NB4 (cell line): ENCODE data around the gene LCN1.

Experiments
- DNase-seq: peaks from one replicate; pipeline ENCODE4 v3.0.0; 2010; ENCODE audit warnings: low read depth
- H3K4me3 ChIP-seq: one replicate; pipeline ENCODE4 v1.5.1; 2011; ENCODE audit warnings: mild to moderate bottlenecking, low read depth, low read length, moderate library complexity
- CTCF ChIP-seq: IDR thresholded peaks from one replicate; pipeline ENCODE4 v1.5.1; 2012; ENCODE audit warnings: low read depth, low read length
- MAX ChIP-seq: IDR thresholded peaks from 2 replicates; pipeline ENCODE4 v1.6.1; 2011; ENCODE audit warnings: low read depth, low read length
- MYC ChIP-seq: IDR thresholded peaks from 2 replicates; pipeline ENCODE4 v1.6.1; 2011; ENCODE audit warnings: low read depth, low read length
- POLR2A ChIP-seq: IDR thresholded peaks from 2 replicates; pipeline ENCODE4 v1.6.1; 2011; ENCODE audit warnings: mild to moderate bottlenecking; ENCODE audit not compliant: insufficient read length; ENCODE audit errors: extremely low read depth

LCN1 gene

DNA sequence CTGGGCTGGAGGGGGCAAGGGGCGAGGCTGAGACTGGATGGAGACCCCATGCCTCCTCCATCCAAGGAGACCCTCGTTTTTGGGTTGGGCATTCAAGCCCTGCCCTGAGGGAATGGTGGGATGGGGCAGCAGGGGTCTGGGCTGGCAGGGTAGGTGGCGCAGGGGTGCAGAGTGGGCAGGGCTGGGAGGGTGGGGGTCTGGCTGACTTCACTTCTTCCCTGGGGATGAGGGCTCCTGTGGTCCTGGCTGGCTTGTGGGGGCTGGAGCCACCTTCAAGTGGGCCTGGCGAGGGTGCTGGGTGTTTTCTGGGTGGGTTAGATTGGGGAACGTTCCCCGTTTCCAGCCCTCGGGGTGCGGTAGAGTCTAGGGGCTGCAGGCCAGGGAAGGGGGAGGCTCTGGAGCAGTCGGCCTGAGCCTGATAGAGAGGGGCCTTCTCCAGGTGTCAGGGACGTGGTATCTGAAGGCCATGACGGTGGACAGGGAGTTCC lies 412 bp downstream of the LCN1 start:
- H3K4me3 ChIP-seq = no peak overlapping the region
- TF ChIP-seq POLR2A = no peak
- DNase-seq = no peak

GRCh38 chr9:135522137-135522877 lies 1.1 kb downstream of the LCN1 start:
- DNase-seq = no peak
- no peak for TF ChIP-seq MYC
- TF ChIP-seq CTCF = no peak
- no peak for TF ChIP-seq POLR2A
- no peak for TF ChIP-seq MAX
- H3K4me3 ChIP-seq = no peak overlapping the region

DNA sequence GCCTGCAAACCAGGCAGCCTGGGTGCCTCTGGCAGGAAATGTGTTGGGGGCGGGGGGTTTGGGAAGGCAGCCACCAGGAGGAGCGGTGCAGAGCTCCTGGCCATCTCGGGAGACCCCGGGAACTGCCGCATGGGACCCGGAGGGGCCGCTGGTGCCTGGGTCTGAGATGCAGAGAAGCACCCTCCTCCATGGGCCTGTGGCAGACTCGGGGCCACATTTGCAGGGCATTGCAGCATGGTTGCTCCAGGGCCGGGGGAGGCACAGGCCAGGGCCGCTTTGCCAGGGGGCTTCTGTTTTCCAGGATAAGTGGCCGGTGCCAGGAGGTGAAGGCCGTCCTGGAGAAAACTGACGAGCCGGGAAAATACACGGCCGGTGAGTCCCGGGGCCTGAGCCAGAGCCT lies 1.7 kb downstream of the LCN1 start:
- DNase-seq = no peak
- TF ChIP-seq MAX = no peak
- no peak for TF ChIP-seq CTCF
- no peak for TF ChIP-seq POLR2A
- TF ChIP-seq MYC = no peak

DNA sequence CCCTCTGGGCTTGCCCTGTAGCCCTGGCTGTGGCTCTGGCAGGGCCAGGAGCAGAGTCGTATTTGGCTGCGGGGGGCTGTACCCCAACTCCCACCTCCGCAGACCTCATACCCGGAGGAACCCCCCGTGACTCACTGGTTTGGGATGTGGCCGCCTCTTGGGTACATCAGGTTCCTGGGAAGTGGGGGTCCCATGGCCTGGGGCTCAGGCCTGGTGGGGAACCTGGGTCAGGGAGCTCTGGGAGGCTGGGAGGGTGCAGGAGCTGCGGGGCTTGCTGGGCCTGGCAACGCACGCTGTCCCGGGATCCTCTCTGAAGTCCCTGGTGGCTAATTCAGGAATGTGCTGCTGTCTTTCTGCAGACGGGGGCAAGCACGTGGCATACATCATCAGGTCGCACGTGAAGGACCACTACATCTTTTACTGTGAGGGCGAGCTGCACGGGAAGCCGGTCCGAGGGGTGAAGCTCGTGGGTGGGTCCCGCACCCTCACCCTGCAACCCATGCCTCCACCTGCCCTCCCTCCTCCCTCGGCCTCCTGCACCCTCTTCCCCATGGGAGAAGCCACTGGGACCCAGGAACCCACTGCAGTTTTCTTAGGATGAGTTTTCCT lies 2.4 kb downstream of the LCN1 start:
- H3K4me3 ChIP-seq = no peak overlapping the region
- DNase-seq = no peak
- TF ChIP-seq MYC (no peak), CTCF (no peak), MAX (no peak), POLR2A (no peak)

More for the DNA sequence above, 1.7 kb downstream of the LCN1 start:
- H3K4me3 ChIP-seq = no peak overlapping the region

DNA sequence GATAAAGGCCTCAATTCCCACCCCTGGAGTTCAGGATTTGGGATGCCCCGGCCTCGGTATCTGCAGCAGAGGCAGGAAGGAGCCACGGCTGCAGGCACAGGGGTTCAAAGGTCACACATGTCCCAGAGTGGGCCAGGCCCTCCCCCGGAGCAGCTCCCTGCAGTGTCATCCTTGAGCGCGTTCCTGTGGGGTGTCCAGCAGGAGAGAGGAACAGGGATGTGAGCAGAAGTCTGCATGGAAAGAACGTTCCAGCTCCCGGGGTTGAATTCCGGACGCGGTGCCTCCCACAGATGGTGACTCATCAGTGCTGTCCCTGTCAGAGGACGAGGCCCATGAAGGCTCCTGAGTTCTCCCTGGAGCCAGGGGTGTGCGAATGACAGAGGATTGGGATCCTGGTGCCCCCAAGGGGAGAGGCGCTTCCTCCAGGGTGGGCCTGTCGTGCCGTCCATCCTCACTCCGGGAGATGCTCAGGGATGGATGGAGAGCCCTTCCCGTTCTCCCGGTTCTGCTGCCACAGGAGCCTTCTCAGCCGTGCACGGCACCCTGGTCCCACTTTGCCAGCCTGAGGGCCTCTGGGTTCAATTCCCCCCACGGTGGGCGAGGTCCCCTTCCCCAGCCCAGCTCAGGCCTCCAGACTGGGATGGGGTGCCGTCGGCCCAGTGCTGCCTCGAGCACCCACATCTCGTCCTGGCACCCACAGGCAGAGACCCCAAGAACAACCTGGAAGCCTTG lies 3.1 kb downstream of the LCN1 start:
- TF ChIP-seq MAX (no peak), CTCF (no peak), POLR2A (no peak), MYC (no peak)
- no peak for DNase-seq
- H3K4me3 ChIP-seq = no peak overlapping the region
